H54 (cell line): ENCODE measurements around the gene SURF1.

Experiments
- DNase-seq: peaks from one replicate; pipeline ENCODE4 v3.0.0; 2011; ENCODE audit warnings: low spot score, mixed read lengths; ENCODE audit not compliant: insufficient read length
- FAIRE-seq: peaks from 3 replicates; lab custom pipeline; 2011; peaks lifted over from hg19 to GRCh38; lab: Jason Lieb, UNC
- POLR2A ChIP-seq: IDR thresholded peaks from 2 replicates; pipeline ENCODE4 v1.6.1; 2011; ENCODE audit warnings: low read depth, mild to moderate bottlenecking, low read length

The SURF1 gene

GRCh38 chr9:133375724-133376654 lies 19.7 kb upstream of the SURF1 start, which contains the start of the genes STKLD1 and SURF4:
Gene STKLD1 (plus strand): TSS chr9:133376366. CDS start chr9:133376474, 108 bp downstream.
Gene SURF4 (minus strand): TSS chr9:133376060. CDS start chr9:133375969, 91 bp downstream.
- peak; percentile 96 for TF ChIP-seq POLR2A
- DNase-seq (peak; percentile 100), FAIRE-seq (no peak)

GRCh38 chr9:133375116-133375723 lies 18.9 kb upstream of the SURF1 start:
- no peak for FAIRE-seq
- no peak for DNase-seq
- TF ChIP-seq POLR2A = no peak

GRCh38 chr9:133374612-133375115 lies 18.4 kb upstream of the SURF1 start:
- no peak for TF ChIP-seq POLR2A
- DNase-seq (no peak), FAIRE-seq (no peak)

GRCh38 chr9:133372144-133372543 lies 15.9 kb upstream of the SURF1 start:
- DNase-seq (no peak), FAIRE-seq (no peak)
- no peak for TF ChIP-seq POLR2A

- FAIRE-seq (no peak), DNase-seq (no peak)
- no peak for TF ChIP-seq POLR2A
These were observed 15.0 kb upstream of the SURF1 start for GRCh38 chr9:133371261-133371711.

- FAIRE-seq = no peak
- no peak for TF ChIP-seq POLR2A
- DNase-seq = no peak
These were observed 14.4 kb upstream of the SURF1 start for GRCh38 chr9:133370685-133371084.

- no peak for FAIRE-seq
- DNase-seq = no peak
These were observed 13.6 kb upstream of the SURF1 start for GRCh38 chr9:133369933-133370332.

GRCh38 chr9:133369422-133369821 lies 13.1 kb upstream of the SURF1 start:
- no peak for FAIRE-seq

More at GRCh38 chr9:133369933-133370332, 13.6 kb upstream of the SURF1 start:
- no peak for TF ChIP-seq POLR2A

GRCh38 chr9:133368249-133368881 lies 12.1 kb upstream of the SURF1 start:
- DNase-seq (no peak), FAIRE-seq (no peak)
- TF ChIP-seq POLR2A = no peak

More at GRCh38 chr9:133369422-133369821, 13.1 kb upstream of the SURF1 start:
- DNase-seq = no peak
- TF ChIP-seq POLR2A = no peak

GRCh38 chr9:133367778-133368177 lies 11.5 kb upstream of the SURF1 start:
- TF ChIP-seq POLR2A = no peak
- DNase-seq = no peak
- no peak for FAIRE-seq

GRCh38 chr9:133367221-133367620 lies 10.9 kb upstream of the SURF1 start:
- TF ChIP-seq POLR2A = no peak
- DNase-seq (no peak), FAIRE-seq (no peak)

GRCh38 chr9:133366435-133366834 lies 10.1 kb upstream of the SURF1 start:
- FAIRE-seq (no peak), DNase-seq (no peak)
- no peak for TF ChIP-seq POLR2A

- no peak for FAIRE-seq
- TF ChIP-seq POLR2A = no peak
- DNase-seq = no peak
These were observed 6.2 kb upstream of the SURF1 start for GRCh38 chr9:133362359-133363044.

- TF ChIP-seq POLR2A = no peak
- DNase-seq (no peak), FAIRE-seq (no peak)
These were observed 5.3 kb upstream of the SURF1 start for GRCh38 chr9:133361507-133362092.
